Liver (tissue), 3 donors: ENCODE results near the gene KRT86.

Source experiments
- EGR1 ChIP-seq, 2 donors: IDR thresholded peaks; 2 replicates each; pipeline ENCODE4 v1.6.1; 2016 to 2018; ENCODE audit warnings: antibody characterized with exemption in 2 of 2, low read depth in 2 of 2
- FOXA1 ChIP-seq: IDR thresholded peaks from 2 replicates; pipeline ENCODE4 v1.6.1; 2016; ENCODE audit warnings: antibody characterized with exemption
- FOXA2 ChIP-seq: IDR thresholded peaks from 2 replicates; pipeline ENCODE4 v1.6.1; 2016; ENCODE audit warnings: antibody characterized with exemption
- GABPA ChIP-seq, 2 donors: IDR thresholded peaks in 1 of 2; conservative IDR thresholded peaks in 1 of 2; 2 replicates each; pipeline ENCODE4 v1.6.1; 2016; ENCODE audit warnings: antibody characterized with exemption in 2 of 2, mild to moderate bottlenecking in 1 of 2, moderate library complexity in 1 of 2
- JUND ChIP-seq, 2 donors: IDR thresholded peaks; 2 replicates each; pipeline ENCODE4 v1.6.1; 2016; ENCODE audit warnings: antibody characterized with exemption in 2 of 2
- RAD21 ChIP-seq, 2 donors: IDR thresholded peaks; 2 replicates each; pipeline ENCODE4 v1.6.1; 2016; ENCODE audit warnings: antibody characterized with exemption in 2 of 2, mild to moderate bottlenecking in 2 of 2
- RXRA ChIP-seq, 2 donors: IDR thresholded peaks; 2 replicates each; pipeline ENCODE4 v1.6.1; 2017 to 2018; ENCODE audit warnings: antibody characterized with exemption in 2 of 2, mild to moderate bottlenecking in 1 of 2
- SP1 ChIP-seq: IDR thresholded peaks from 2 replicates; pipeline ENCODE4 v1.6.1; 2018; ENCODE audit warnings: antibody characterized with exemption, mild to moderate bottlenecking
- TAF1 ChIP-seq: conservative IDR thresholded peaks from 2 replicates; pipeline ENCODE4 v1.6.1; 2016; ENCODE audit warnings: antibody characterized with exemption, mild to moderate bottlenecking
- TF ChIP-seq, protein P1 (sequence below): fragments of 150-350 bp; IDR thresholded peaks from 2 replicates; pipeline ENCODE4 v1.5.1; 2017; ENCODE audit warnings: improper control_type of control experiment, low read depth, low read length; ENCODE audit not compliant: missing input control
- TF ChIP-seq, protein P2 (sequence below): IDR thresholded peaks from 2 replicates; pipeline ENCODE4 v1.6.1; 2016; ENCODE audit warnings: antibody characterized with exemption, mild to moderate bottlenecking
- TF ChIP-seq, protein P3 (sequence below): IDR thresholded peaks from 2 replicates; pipeline ENCODE4 v1.6.1; 2016; ENCODE audit warnings: antibody characterized with exemption
- TF ChIP-seq, protein P4 (sequence below): IDR thresholded peaks from 2 replicates; pipeline ENCODE4 v1.6.1; 2016; ENCODE audit warnings: antibody characterized with exemption
- donor health status: healthy.
- donor health status: healthy.

DNA sequence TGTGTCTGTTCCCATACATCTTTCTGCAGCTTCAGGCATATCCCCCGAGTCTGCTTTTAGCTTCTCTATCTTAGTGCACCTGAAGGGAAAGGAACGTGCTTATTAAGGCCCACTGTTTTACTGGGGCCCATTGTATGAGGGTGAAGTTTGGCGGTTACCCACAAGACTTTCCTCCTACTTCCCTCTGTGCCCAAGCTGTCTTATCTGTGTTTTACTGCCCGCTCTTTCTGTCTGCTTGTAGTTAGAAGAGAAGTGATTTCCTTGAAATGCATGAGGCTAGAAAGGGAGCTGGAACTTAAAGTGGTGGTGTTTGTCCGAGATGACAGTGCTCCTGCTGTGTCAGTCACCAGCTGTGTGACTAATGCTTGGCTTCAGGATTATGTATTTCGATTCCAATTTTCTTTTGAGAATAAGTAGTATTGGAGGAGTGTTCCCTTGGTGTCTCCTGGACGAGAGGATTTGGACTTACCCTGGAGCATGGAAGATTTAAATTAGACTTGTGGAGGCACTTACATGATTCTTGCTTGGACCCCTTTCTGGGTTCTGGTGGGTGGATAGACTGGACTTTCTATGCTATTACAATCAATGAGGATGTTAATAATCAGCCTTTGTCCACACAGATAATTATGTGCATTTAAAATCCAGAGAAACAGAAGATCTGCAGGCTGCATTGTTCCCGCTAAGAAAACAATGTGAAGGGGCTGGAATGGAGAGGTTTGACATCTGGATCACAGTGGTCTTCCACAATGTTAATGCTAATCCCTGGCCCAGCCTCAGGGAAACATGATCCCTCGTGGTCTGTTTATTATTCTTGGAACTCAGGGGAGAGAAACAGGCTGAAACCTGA is 13.9 kb upstream of the KRT86 start:
- TF ChIP-seq, protein P1, sequence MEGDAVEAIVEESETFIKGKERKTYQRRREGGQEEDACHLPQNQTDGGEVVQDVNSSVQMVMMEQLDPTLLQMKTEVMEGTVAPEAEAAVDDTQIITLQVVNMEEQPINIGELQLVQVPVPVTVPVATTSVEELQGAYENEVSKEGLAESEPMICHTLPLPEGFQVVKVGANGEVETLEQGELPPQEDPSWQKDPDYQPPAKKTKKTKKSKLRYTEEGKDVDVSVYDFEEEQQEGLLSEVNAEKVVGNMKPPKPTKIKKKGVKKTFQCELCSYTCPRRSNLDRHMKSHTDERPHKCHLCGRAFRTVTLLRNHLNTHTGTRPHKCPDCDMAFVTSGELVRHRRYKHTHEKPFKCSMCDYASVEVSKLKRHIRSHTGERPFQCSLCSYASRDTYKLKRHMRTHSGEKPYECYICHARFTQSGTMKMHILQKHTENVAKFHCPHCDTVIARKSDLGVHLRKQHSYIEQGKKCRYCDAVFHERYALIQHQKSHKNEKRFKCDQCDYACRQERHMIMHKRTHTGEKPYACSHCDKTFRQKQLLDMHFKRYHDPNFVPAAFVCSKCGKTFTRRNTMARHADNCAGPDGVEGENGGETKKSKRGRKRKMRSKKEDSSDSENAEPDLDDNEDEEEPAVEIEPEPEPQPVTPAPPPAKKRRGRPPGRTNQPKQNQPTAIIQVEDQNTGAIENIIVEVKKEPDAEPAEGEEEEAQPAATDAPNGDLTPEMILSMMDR: no peak
- TF ChIP-seq EGR1 (IDR thresholded peaks at IDR 0.05; ENCODE audit: low read depth in 2 of 2) (no peak), TAF1 (no peak), SP1 (no peak), FOXA1 (no peak), GABPA (IDR thresholded peaks at IDR 0.05 in 1 of 2, conservative IDR thresholded peaks at IDR 0.05 in 1 of 2) (no peak), RAD21 (IDR thresholded peaks at IDR 0.05) (no peak), FOXA2 (no peak), JUND (IDR thresholded peaks at IDR 0.05) (no peak), RXRA (IDR thresholded peaks at IDR 0.05) (no peak)
- TF ChIP-seq, protein P2, sequence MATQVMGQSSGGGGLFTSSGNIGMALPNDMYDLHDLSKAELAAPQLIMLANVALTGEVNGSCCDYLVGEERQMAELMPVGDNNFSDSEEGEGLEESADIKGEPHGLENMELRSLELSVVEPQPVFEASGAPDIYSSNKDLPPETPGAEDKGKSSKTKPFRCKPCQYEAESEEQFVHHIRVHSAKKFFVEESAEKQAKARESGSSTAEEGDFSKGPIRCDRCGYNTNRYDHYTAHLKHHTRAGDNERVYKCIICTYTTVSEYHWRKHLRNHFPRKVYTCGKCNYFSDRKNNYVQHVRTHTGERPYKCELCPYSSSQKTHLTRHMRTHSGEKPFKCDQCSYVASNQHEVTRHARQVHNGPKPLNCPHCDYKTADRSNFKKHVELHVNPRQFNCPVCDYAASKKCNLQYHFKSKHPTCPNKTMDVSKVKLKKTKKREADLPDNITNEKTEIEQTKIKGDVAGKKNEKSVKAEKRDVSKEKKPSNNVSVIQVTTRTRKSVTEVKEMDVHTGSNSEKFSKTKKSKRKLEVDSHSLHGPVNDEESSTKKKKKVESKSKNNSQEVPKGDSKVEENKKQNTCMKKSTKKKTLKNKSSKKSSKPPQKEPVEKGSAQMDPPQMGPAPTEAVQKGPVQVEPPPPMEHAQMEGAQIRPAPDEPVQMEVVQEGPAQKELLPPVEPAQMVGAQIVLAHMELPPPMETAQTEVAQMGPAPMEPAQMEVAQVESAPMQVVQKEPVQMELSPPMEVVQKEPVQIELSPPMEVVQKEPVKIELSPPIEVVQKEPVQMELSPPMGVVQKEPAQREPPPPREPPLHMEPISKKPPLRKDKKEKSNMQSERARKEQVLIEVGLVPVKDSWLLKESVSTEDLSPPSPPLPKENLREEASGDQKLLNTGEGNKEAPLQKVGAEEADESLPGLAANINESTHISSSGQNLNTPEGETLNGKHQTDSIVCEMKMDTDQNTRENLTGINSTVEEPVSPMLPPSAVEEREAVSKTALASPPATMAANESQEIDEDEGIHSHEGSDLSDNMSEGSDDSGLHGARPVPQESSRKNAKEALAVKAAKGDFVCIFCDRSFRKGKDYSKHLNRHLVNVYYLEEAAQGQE: no peak
- TF ChIP-seq, protein P3, sequence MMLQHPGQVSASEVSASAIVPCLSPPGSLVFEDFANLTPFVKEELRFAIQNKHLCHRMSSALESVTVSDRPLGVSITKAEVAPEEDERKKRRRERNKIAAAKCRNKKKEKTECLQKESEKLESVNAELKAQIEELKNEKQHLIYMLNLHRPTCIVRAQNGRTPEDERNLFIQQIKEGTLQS: no peak
- TF ChIP-seq, protein P4, sequence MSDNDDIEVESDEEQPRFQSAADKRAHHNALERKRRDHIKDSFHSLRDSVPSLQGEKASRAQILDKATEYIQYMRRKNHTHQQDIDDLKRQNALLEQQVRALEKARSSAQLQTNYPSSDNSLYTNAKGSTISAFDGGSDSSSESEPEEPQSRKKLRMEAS: no peak
